ENCODE results near the gene ZNF8.
"Not testable (repeated sequence)": the region's sequence is repeated elsewhere in the genome, so short reads cannot be mapped to it uniquely, and the experiment has no call there.

Gene ZNF8

GRCh38 chr19:58334691-58335249, 56.0 kb downstream of the ZNF8 start:
- in situ Hi-C loops (cut with MboI; ENCODE audit: low sequenced_read_pairs): no loop called here

DNA sequence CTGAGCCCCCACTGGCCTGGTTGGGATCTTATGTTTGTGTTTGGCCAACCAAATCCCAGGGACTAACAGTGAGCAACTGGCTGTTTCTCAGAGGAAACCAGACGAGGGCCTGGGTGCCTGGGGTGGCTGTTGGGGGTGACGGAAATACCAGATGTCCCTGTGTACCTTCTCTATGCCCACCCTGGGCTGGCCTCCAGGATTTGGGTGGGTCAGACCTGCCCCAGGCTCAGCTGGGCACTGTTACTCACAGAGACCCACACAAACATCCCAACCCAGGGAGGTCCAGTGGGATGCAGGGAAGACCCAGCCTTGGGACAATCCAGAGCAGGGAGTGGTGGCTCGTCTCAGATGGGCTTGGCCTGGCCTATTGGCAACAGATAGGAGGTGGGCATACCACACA, 56.9 kb downstream of the ZNF8 start:
- in situ Hi-C loops (cut with MboI; ENCODE audit: low sequenced_read_pairs): no loop called here

DNA sequence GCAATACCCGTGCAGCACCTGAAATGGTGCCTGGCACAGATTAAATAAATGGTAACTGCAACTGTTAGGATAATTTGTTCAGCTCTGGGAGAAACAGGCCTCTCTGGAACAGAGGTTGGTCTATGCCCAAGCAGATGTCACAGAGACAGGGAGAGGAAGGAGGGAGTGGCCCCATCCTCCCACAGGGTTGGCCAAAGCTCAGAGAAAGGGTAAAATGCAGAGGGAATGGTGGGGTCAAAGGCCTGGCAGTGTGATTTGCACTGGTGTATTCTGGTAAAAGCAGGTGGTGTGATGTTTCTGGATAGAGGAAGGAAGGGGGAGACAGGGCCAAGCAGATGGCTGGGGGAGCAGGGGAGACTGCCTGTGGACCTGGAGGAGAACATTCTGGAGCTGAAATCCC, 57.5 kb downstream of the ZNF8 start:
- in situ Hi-C loops (cut with MboI; ENCODE audit: low sequenced_read_pairs): no loop called here

GRCh38 chr19:58336820-58337219, 58.1 kb downstream of the ZNF8 start:
- in situ Hi-C loops (cut with MboI; ENCODE audit: low sequenced_read_pairs): no loop called here

- in situ Hi-C loops (cut with MboI; ENCODE audit: low sequenced_read_pairs): no loop called here
Observed at GRCh38 chr19:58338336-58338735, 59.6 kb downstream of the ZNF8 start.

GRCh38 chr19:58338825-58339558, 60.2 kb downstream of the ZNF8 start:
- in situ Hi-C loops (cut with MboI; ENCODE audit: low sequenced_read_pairs): no loop called here

DNA sequence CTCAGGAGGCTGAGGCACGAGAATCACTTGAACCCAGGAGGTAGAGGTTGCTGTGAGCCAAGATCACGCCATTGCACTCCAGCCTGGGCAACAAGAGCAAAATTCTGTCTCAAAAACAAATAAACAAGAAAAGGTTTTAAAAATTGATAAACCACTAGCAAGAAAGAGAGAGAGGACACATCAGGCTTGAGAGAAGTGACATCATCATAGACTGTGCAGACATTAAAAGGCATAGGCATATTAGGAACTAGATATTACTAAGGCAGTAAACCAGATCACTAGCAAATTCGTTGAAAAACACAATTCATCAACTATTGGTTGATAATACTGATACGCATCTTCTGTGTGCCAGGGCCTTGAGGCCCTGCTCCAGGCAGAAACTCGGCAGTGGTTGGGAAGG, 66.8 kb downstream of the ZNF8 start:
- in situ Hi-C loops (cut with MboI; ENCODE audit: low sequenced_read_pairs): no loop called here

- in situ Hi-C loops (cut with MboI; ENCODE audit: low sequenced_read_pairs): no loop called here
Observed at GRCh38 chr19:58346961-58347929, 68.5 kb downstream of the ZNF8 start.

- in situ Hi-C loops (cut with MboI; ENCODE audit: low sequenced_read_pairs): not testable (repeated sequence)
Observed at GRCh38 chr19:58348080-58348479, 69.3 kb downstream of the ZNF8 start.

DNA sequence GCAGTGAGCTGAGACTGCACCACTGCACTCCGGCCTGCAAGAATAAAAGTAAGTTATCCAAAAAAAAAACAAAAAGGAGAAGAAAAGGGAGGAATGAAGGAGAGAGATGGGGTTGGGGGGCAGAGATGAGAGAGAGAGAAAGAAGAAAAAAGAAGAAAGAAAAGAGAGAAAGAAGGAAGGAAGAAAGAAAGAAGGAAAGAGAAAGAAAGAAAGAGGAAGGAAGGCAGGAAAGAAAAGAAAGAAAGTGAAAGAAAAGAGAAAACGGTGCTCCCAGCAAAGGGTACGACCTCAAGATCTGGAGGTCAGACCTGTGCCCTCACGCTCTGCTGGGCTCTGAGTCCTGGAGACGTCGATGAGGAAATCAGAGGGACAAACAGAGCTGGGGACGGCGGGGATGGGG, 70.8 kb downstream of the ZNF8 start:
- in situ Hi-C loops (cut with MboI; ENCODE audit: low sequenced_read_pairs): no loop called here

- in situ Hi-C loops (cut with MboI; ENCODE audit: low sequenced_read_pairs): no loop called here
Observed at GRCh38 chr19:58350001-58350861, 71.5 kb downstream of the ZNF8 start.

DNA sequence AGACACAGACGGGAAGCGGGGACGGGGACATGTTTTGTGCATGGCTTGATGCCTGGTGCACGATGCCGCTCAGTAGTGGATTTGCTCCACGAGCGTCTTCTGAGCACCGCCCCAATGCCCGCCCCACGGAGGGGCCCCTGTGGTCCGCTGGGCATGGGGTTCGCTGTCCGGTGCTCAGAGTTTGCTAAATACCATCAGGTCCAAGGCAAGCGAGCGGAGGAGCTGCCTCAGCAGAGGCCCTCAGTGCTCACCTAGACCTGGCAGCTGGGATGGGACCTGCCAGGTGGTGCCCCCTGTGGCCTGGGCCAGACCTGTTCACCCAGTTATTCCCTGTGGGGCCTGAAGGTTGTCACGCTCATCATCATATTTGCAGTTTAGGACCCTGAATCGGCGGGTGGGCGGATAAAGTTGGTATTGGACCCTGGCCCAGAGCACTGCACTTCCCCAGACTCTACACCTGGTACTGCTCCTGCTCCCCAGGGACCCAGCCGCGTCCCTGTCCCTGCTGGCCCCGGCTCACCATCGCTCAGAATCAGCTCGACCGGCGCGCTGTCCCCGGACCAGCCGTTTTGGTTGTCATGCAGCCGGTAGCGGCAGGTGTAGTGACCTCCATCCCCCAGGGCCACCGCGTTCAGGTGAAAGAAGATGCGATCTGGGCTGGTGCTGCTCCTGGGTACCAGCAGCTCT, 72.3 kb downstream of the ZNF8 start:
- in situ Hi-C loops (cut with MboI; ENCODE audit: low sequenced_read_pairs): no loop called here

- in situ Hi-C loops (cut with MboI; ENCODE audit: low sequenced_read_pairs): no loop called here
Observed at GRCh38 chr19:58351558-58351878, 72.8 kb downstream of the ZNF8 start.

DNA sequence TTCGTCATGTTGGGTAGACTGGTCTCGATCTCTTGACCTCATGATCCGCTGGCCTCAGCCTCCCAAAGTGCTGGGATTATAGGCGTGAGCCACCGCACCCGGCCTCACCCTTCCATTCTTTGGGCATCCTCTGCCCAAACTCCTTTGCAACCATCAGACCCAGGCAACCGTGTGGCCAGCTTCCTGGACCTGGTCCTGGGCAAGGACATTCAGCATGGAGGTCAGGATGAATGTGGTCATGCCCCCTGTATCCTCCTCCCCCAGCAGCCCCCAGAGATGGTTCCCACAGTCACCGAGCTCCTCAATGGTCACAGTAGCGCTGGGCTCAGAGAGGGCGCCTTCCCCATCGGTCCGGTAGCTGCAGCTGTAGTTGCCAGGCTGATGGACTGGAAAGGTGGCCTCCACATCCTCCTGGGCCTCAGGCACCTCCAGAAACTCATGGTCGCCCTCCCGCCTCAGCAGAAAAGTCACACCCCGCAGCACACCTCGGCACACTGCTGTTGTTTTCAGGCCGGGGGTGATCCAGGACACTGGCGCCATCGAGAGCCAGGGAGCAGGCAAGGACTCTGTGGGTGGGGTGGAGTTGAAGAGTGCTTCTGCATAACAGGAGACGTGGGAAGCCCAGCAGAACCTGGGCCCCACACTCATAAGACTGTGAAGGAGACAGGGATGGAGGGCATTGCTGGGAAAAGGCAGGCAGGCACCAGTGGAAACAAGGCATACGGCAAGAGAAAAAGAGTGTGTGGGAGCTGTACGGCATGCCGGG, 73.4 kb downstream of the ZNF8 start:
- in situ Hi-C loops (cut with MboI; ENCODE audit: low sequenced_read_pairs): no loop called here

All from HL-60/S4 (cell line).